ENCODE measurements around the gene GNPTAB.
A peak's percentile ranks its signal among the peaks of the same experiment; 100 is the strongest.

The GNPTAB gene

DNA sequence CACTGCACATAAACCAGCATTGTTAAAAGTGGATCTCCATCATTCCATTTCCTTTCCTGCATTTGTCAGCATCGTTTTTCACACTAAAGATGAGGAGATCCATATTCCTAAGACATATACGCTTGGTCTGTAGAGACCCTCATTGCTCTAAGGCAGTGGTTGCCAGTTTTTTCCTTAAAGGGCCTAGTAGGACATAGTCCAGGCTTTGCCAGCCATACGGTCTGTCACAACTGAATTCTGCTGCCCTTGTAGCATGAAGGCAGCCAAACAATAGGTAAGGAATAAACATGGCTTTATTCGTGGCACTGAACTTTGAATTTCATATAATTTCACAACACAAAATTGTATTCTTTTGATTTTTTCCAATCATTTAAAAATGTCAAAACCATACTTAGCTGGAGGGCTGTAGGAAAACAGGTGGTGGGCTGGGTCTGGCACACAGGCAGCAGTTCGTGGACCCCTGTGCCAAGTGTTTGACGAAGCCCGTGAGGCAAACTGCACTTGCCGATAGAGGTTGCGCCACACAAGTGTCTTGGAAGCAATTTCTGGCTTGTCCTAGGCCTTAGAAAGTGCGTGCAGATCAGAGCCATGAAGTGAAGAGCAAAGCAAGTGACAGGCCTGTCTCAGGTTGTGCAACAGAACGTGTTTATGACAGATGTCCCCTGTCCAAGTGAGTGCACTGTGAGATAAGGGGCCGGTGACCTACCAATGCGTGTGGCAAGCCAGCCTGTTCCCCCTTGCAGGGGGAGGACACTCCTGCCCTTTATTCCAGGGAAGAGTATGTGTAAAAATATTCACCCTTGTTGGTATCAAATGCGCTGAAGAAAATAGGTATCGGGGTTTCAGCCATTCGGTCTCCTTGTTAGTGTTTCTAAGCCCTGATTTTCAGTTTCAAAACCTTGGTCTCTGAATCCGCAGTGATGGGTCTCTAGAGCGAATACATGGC lies 134.2 kb downstream of the GNPTAB start:
- no peak for ATAC-seq (replicated peaks)
- peak in 1 of 3 experiments; percentile 14 for DNase-seq
- no peaks in the 10 kb centered on the region for H3K27me3 Mint-ChIP-seq

GRCh38 chr12:101695706-101696105 lies 135.1 kb downstream of the GNPTAB start:
- Mint-ChIP-seq H3K4me3 (no peak overlapping the region), H3K27me3 (no peaks in the 10 kb centered on the region), H3K4me1 (ENCODE audit: low read depth in 2 of 2) (peaks cover 26 to 27% of the 10 kb centered on the region in 2 donors), H3K9me3 (no peaks in the 10 kb centered on the region), H3K27ac (peak overlapping the region in 1 of 2 donors; percentile 13), H3K36me3 (ENCODE audit: insufficient read depth) (peaks cover 9% of the 10 kb centered on the region)
- ATAC-seq (replicated peaks): no peak
- no peak for DNase-seq

More for the DNA sequence above, 134.2 kb downstream of the GNPTAB start:
- peaks cover 9% of the 10 kb centered on the region for H3K36me3 Mint-ChIP-seq (ENCODE audit: insufficient read depth)
- no peaks in the 10 kb centered on the region for H3K9me3 Mint-ChIP-seq
- peak overlapping the region in 1 of 2 donors; percentile 86 for H3K27ac Mint-ChIP-seq
- peaks cover 30 to 31% of the 10 kb centered on the region in 2 donors for H3K4me1 Mint-ChIP-seq (ENCODE audit: low read depth in 2 of 2)
- H3K4me3 Mint-ChIP-seq: peak overlapping the region; percentile 89 to 90

Data from effector memory CD8-positive, alpha-beta T cell (primary cell).